NCI-H2171 (cell line): ENCODE measurements around the gene PPP2R3B.
"Not testable (repeated sequence)": the region's sequence is repeated elsewhere in the genome, so short reads cannot be mapped to it uniquely, and the experiment has no call there.

Source experiments
- DNase-seq: peaks from one replicate; lab custom pipeline; 2025; lab: John Stamatoyannopoulos, UW

The PPP2R3B gene, protein sequence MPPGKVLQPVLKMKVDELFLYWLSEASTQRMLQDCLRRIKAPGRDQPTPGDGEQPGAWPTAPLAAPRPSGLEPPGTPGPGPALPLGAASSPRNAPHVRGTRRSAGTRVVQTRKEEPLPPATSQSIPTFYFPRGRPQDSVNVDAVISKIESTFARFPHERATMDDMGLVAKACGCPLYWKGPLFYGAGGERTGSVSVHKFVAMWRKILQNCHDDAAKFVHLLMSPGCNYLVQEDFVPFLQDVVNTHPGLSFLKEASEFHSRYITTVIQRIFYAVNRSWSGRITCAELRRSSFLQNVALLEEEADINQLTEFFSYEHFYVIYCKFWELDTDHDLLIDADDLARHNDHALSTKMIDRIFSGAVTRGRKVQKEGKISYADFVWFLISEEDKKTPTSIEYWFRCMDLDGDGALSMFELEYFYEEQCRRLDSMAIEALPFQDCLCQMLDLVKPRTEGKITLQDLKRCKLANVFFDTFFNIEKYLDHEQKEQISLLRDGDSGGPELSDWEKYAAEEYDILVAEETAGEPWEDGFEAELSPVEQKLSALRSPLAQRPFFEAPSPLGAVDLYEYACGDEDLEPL

DNA sequence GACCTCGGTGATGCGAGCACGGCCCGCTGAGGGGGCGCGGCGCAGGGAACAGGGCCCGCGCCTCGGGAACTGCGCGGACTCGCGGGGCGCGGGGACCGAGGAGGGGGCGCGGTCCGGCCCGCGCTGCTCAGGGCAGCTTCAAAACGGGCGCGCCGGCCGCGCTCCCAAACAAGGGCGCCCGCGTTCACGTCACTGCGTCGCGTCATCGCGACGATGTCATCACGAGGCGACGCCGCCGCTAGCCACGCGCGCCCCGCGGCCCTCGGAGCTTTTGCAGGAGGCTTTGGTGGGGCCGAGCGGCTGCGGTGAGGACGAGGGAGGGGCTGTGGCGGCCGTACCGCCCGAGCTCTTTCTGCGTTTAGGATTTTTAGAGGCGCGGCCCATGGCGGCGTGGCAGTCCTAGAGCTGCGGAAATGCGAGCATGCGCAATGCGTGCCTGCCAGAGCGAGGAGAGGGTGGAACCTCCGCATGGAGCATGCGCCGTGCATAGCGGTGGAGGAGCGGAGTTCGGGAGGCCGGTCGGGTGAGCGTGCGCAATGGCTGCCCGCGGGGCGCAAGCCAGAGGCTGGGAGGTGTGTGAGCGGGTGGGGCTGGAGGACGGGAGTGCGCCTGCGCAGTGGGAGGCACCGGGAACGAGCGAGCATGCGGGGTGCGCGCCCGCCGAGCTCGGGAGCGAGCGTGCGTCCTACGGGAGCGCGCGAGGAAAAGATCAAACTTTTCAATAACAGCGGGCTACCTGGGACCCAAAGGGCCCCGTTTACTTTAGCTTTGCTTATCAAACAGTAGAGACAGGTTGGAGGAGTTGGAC, at the start of gene PPP2R3B:
Gene PPP2R3B (minus strand): TSS at position 140 of the 808 bp plus-strand sequence. CDS start 216 bp downstream, outside the sequence.
- DNase-seq, result no peak

- DNase-seq, result no peak
Measured at GRCh38 chrX:435536-436122, 48.9 kb upstream of the PPP2R3B start.

- DNase-seq, result no peak
Measured at GRCh38 chrX:434946-435345, 48.2 kb upstream of the PPP2R3B start.

GRCh38 chrX:433771-434170, 47.1 kb upstream of the PPP2R3B start:
- DNase-seq, result no peak

DNA sequence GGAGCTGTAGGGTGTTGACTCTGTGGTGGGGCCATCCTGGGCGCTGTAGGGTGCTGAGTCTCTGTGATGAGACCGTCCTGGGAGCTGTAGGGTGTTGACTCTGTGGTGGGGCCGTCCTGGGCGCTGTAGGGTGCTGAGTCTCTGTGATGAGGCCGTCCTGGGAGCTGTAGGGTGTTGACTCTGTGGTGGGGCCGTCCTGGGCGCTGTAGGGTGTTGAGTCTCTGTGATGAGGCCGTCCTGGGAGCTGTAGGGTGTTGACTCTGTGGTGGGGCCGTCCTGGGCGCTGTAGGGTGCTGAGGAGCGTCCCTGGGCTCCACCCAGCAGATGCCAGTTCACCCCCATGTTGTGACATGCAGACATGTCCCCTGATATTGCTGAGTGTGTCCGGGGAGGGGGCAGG, 46.0 kb upstream of the PPP2R3B start:
- not testable (repeated sequence) for DNase-seq

GRCh38 chrX:431492-432111, 44.9 kb upstream of the PPP2R3B start:
- DNase-seq, result no peak

DNA sequence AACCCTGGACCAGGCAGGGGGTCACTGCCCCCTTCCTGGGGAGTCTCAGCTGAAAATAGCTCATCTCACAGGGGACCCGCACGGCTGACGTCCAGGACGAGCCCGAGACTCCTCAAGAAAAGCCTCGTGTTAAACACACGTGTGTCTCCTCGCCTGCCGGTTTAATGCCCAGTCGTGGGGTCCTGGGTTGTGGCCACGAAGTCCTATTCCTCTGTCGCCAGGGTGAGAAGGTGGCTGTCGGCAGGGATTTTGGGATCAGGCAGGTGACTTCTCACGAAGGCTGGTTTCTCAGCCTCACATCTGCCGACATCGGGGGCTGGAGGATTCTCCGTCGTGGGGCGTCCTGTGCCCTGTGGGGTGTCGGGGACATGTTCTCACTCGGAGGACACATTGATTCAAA, 44.3 kb upstream of the PPP2R3B start:
- no peak for DNase-seq

DNA sequence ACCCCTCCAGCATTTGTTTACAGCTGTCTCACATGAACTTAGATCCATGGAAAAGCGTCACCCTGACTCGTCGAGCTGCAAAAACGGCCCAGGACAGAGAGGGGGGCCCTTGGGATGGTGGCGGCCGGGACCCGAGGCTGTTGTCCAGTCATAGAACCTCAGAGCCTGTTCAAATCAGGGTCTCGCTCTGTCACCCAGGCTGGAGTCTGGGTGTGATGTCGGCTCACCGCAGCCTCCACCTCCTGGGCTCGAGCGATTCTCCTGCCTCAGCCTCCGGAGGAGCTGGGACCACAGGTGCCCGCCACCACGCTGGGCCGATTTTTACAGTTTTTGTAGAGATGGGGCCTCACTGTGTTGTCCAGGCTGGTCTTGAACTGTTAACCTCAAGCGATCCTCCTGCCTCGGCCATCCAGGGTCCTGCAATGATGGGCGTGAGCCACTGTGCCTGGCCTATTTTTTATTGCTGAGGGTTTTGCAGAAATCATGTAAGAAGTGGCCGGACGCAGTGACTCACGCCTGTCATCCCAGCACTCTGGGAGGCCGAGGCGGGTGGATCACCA, 42.6 kb upstream of the PPP2R3B start:
- DNase-seq, result no peak

DNA sequence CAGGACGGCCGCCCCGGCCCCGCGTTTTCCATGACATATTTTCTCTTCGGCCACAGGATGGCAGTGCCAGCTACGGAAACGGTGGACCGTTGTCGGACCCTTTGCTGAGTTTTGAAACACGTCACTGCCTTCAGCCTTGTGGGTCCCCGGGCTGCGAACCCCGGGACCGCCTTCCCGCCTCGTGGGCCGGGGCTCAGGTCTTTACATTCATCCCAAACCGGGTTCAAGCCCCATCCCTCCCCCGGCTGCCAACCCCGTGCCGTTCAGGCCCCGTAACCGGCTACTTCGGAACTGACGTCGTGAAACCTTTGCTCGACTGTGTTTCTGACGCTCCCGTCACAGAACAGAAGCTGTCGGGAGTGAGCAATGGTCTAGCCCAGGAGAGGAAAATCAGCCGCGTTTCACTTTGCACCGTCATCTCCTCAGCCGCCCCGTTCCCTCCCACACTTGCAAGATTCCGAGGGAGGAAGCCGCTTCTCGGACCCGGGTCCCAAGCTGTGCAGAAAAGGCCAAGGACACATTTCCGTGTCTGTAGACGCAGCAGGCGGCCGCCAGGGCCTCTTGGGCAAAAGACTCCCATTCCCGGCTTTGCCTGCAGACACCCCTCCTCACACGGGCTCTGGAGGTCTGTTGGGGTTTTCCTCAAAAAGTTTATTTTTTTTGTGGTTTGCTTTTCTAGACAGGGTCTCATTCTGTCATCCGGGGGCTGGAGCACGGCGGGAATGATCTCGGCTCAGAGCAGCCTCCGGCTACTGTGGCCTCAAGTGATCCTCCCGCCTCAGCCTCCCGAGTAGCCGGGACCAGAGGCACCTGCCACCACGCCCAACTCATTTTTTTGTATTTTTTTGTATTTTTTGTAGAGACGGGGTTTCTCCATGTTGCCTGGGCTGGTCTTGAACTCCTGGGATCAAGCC, 41.4 kb upstream of the PPP2R3B start:
- DNase-seq, result no peak

DNA sequence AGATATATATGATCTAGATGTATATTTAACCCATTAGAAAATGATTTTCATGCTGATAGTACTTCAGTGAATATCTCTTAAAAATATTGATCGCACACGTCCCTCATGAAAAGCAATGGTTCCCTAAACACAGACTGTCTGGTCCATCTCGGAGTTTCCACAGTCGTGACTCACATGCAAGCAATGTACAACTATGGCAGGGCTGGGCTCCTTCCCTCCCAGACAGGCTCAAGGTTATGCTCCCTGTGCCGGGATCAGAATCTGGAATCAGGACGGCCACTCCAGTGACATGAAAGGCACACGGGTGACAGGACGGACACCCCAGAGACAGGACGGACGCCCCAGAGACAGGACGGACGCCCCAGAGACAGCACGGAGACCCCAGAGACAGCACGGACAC, 40.2 kb upstream of the PPP2R3B start:
- no peak for DNase-seq

- no peak for DNase-seq
Measured at GRCh38 chrX:425056-425455, 38.3 kb upstream of the PPP2R3B start.

- DNase-seq, result no peak
Measured at GRCh38 chrX:421646-422391, 35.1 kb upstream of the PPP2R3B start.

- DNase-seq, result no peak
Measured at GRCh38 chrX:420496-421223, 34.0 kb upstream of the PPP2R3B start.

DNA sequence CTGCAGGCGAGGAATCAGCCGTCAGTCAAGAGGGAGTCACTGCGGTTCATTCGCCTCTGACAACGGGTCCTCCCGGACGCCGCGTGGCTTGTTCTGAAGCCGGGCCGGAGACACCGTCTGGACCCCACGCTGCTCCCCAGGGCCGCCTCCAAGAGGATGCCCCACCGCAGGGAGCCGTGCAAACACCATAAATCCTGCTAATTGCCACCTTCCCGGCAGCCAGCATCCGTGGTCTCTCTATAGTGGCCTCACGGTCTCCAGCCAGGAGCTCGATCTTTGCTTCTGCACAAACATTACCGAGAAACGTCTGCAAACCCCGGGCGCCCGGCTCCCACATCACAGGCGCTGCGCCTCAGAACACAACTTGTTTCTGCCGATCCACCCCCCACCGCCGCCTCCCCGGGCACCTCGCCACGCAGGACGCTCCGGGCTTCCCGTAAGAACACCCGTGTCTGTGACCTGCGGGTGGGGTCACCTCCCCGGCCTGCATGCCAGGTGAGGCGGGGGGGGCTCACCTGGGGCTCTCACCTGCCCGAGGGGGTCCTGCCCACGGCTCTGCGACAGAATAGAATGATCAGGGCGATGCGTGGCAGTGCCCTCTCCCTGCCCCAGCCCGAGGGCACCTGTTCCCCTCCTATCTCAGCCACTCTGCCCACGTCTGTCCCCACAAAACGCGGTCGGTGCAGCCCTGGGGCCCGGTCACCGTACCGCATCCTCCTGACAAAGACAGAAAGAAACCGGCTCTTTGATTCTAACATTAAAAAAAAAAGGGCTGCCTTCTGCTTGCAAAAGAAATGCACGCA, 32.4 kb upstream of the PPP2R3B start:
- DNase-seq, result no peak

DNA sequence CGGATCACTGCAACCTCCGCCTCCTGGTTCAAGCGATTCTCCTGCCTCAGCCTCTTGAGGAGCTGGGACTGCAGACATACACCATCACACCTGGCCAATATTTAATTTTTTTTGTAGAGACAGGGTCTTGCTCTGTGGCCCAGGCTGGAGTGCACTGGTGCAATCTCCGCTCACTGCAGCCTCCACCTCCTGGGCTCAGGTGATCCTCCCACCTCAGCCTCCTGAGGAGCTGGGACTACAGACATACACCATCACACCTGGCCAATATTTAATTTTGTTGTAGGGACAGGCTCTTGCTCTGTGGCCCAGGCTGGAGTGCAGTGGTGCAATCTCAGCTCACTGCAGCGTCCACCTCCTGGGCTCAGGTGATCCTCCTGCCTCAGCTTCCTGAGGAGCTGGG, 28.8 kb upstream of the PPP2R3B start:
- DNase-seq, result not testable (repeated sequence)

DNA sequence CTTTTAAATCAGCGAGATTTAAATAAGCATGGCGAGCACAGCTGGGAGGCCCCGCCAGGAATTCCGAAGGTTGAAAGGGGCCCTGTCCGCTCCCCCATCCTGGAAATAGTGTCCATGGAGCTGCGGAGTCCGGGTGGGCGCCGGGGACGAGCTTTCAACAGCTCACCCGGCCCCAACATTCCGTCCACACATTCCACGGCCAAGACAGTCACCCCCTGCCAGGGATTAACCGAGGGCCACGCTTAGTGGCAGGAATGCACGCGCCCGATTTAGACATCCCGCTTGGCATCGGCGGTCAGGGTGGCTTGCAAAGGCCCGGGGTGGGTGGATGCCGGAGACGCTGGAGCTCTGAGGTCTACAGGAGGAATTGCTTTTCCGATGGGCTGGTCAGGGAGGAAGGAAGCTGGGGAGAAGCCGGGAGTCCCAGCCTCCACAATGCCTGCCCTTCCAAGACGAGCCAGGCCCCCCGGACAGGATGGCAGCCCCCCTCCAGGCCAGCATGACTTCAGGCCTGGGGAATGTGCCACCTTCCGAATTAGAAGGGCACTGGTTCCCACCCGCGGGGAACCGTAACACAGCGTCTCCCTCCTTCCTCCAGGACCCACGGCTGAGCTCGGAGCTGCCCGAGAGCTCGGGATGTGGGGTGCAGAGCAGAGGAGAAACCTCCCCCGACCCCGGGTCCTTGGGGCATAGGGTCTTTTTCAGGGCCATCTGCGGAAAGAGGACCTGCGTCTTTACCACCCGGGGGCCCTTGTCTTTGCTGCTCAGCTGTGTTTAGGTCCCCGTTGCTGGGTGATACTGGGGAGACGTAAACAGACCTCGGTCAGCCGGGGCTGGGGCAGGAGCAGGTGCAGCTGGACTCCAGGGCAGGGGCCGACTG, 26.9 kb upstream of the PPP2R3B start:
- DNase-seq, result no peak

- no peak for DNase-seq
Measured at GRCh38 chrX:410296-410695, 23.6 kb upstream of the PPP2R3B start.
